ENCODE results near the gene NAA60.

Gene NAA60

DNA sequence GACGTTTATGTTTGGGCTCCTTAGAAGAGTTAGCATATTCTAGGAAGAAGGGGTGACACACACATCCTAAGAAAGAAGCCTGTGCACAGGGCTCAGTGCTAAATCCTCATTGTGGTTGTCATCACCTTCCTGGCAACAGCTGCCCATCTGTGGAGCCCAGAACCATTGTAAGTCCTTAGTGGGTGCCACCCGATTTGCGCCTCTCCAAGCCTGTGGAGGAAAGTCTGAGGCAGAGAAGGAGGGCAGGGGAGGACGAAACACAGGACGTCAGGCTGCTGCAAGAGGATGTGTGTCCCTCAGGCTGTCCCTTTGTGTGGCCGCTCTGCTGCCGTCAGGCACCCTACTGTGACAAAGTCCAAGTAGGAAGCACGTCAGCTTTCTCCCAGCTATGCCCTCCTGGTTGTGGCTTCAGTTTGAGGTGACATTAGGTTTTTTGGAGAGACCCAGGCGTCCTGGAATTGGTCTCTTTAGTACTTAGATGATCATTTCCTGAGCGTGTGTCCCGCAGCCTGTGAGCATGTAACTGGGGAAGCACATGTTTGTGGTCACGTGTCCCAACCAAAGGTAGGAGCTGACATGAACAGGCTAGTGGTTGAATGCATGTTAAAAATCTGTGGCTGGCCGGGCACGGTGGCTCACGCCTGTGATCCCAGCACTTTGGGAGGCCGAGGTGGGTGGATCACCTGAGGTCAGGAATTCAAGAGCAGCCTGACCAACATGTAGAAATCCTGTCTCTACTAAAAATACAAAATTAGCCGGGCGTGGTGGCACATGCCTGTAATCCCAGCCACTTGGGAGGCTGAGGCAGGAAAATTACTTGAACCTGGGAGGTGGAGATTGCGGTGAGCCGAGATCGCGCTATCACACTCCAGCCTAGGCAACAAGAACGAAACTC, 68.1 kb downstream of the NAA60 start:
- no peak for DNase-seq

GRCh38 chr16:3513892-3514583, 70.6 kb downstream of the NAA60 start:
- DNase-seq, result no peak

- DNase-seq, result no peak
Measured at GRCh38 chr16:3514621-3515020, 71.1 kb downstream of the NAA60 start.

GRCh38 chr16:3515897-3516296, 72.4 kb downstream of the NAA60 start:
- no peak for DNase-seq

DNA sequence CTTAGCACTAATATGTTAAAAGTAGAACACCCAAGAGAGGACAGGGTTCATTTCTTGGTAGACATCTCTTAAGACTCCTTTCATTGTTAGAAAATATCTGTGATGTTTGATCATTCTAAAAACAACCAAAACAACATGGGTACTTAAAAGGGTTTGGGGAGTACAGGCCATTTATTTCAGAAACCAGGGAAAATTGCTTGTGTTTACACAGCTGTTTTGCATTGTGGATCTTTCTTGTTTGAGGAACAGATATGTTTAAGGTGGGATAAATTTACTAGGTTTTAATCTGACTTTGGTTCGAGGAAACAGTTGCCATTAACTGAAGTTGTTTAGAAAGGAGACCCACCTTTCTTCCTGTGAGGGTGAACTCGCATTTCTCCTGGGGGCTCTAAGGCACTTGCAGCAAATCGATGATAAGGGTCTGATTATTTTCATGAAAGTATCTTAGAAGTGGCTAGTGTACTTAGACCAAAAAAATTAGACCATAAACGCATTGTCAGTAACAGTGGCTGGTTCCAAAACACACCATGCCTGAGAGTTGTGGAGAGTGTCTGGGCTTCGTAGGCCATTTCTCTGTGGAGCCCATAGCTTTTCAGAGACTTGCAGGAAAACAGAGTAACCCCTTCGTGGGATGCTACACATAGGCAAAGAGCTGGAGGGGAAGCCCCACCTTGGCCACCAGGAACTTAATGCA, 75.0 kb downstream of the NAA60 start:
- no peak for DNase-seq

DNA sequence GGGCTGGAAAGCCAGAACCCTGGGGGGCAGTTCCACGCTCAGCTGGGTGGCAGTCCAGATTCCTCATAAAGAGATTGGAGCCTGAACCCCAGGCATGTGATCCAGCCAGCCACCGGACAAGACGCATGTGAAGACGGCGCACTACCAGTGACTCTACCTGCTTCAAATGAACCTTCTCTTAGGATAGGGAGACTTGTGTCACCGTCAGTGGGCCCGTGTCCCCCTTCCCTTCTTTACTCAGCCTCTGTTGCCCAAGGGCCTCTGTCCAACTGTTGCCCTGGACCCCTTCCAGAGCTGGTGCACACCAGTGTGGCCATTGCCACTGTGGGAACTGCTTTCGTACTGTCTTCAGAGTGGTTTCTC, 75.5 kb downstream of the NAA60 start:
- no peak for DNase-seq

- no peak for DNase-seq
Measured at GRCh38 chr16:3519581-3519980, 76.1 kb downstream of the NAA60 start.

DNA sequence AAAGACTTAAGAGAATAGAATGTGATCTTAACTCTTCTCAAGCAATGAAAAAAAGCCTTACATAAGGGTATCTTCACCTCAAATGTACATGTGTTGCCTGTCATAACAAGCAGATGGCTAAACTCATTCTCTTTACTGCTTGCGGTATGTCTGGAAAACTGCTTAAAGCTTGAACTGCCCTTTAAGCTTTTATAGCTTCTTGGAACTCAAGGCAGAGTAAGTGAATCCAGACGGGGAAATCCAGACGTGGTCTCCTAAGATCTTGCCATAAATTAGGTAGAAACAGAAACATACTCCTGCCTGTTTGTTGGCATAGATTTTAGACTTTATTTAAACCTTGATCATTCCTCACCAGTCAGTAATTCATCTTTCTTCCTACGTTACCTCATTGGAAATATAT, 76.9 kb downstream of the NAA60 start:
- no peak for DNase-seq

GRCh38 chr16:3520841-3521240, 77.4 kb downstream of the NAA60 start:
- DNase-seq, result no peak

DNA sequence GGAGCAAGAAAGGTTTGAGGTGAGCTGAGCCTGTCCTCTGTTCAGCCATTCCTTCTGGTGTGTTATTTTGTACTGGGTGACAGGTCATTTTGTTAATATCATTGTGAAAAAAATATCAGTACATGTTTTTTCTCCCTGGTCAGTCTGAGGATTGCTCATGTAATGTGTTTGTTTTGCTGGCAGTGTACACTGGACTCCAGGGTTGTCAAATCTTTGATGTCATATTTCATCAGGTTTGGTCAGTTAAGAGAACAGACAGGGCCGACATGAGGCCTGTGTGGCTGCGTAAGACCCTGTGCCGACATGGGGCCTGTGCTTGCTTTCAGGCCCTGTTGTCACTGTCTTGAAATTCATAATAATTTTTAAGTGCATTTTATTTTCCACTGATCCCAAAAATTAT, 79.8 kb downstream of the NAA60 start:
- DNase-seq, result no peak

GRCh38 chr16:3525951-3526350, 82.5 kb downstream of the NAA60 start:
- DNase-seq, result no peak

- DNase-seq, result peak; percentile 53
Measured at GRCh38 chr16:3527216-3527829, 83.8 kb downstream of the NAA60 start.

- DNase-seq, result no peak
Measured at GRCh38 chr16:3528406-3528805, 84.9 kb downstream of the NAA60 start.

DNA sequence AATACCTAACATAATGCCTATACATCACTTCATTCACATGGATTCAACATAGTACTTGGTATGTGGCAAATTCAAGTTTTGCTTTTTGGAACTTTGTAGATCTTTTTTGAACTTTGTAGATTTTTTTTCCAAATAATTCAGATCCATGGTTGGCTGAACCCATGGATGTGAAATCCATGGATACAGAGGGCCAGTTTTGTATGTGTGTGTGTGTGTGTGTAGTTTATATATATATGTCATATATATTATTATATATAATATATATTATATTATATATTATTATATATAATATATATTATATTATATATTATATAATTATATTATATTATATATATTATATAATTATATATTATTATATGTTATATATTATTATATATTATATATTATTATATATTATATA, 85.7 kb downstream of the NAA60 start:
- DNase-seq, result no peak

GRCh38 chr16:3530371-3530914, 87.0 kb downstream of the NAA60 start:
- no peak for DNase-seq

- DNase-seq, result no peak
Measured at GRCh38 chr16:3532741-3533140, 89.3 kb downstream of the NAA60 start.

DNA sequence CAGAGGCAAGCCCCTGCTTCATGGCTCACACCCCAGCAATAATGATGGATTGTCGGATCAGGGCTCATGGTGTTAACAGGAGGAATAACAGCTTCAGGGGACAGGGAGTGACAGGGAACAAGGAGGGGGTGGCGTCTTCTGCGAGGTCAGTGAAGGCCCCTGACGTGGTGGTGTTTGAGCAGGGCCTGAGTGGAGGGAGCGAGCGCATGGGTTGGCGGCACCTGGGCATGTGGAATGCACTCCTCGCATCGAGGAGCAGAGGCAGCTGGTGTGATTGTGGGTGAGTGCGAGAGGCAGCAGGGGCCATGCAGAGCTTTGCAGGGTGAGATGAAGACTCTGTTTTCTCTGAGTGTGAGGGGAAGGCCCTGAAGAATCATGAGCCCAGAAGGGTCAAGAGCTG, 90.6 kb downstream of the NAA60 start:
- no peak for DNase-seq

- DNase-seq, result no peak
Measured at GRCh38 chr16:3536271-3536731, 92.8 kb downstream of the NAA60 start.

Measured in OCI-M1 (cell line).